ENCODE results near the gene DAPK1. TPM values are rescaled to one million over a fixed set of nuclear protein-coding genes. Genes with fewer than 3 reads are reported as not detected.

DAPK1 gene
- polyA plus RNA-seq, 1 experiment = 5.4 TPM

DNA sequence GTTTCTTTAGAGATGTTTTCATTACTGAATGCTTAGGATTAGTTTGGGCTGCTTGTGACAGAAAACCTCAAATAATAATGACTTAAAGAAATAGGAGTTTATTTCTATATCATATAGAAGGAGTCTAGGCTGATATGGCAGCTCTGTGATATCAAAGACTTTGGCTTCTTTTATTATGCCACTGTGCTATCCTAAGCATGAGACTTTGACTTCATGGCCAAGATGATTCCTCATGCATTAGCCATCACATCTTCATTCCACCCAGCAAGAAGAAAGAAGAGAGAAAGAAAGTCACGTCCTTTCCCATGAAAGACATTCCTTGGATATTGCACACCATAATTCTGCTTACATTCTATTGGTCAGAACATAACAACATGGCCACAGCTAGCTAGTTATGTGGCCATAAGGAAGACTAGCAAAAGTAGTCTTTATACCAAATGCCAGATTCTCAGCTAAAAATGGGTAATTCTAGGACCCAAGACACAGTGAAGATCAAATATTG is 76.2 kb downstream of the DAPK1 start:
- no peaks in the 10 kb centered on the region for H3K36me3 ChIP-seq (ENCODE audit: control insufficient read depth, insufficient read depth, low read length)
- no peak overlapping the region for H3K4me3 ChIP-seq (ENCODE audit: low read depth, low read length)
- POLR2A ChIA-PET = no interaction called here
- no peaks in the 10 kb centered on the region for H3K27me3 ChIP-seq (ENCODE audit: control insufficient read depth, insufficient read depth, low read length)
- CTCF ChIA-PET = interaction anchor here (1.2 to 1.4 kb wide), 3 partner anchors 12 to 16 kb away, joined by 3 to 6 read pairs (median 5); no protein-coding TSS in a partner anchor
- peak; percentile 27 for DNase-seq (ENCODE audit: low read depth)
- no peak for TF ChIP-seq CTCF (IDR thresholded peaks at IDR 0.05; ENCODE audit: insufficient read depth, low read depth, low read length)

DNA sequence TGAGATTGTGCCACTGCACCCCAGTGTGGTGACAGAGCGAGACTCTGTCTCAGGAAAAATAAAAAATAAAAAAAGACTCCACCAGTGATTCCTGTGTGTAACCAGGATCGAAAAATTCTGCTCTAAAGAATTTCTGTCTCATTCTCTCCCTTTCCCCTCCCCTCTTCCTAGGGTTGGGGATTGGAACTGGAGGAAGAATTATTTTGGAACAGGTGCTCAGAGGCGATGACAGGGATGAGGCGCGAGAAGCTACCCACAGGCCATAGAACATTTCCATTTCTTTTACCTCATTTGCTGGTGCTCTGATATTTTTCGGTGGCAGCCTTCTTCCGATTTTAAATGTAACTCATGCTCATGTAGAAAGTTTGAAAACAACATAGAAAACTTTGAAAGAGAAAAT is 80.1 kb downstream of the DAPK1 start:
- DNase-seq (ENCODE audit: low read depth) = no peak
- POLR2A ChIA-PET = interaction anchor here (0.6 kb wide), 1 partner anchor 18 kb away, joined by 3 read pairs; no protein-coding TSS in a partner anchor
- Histone ChIP-seq H3K27me3 (ENCODE audit: control insufficient read depth, insufficient read depth, low read length) (no peaks in the 10 kb centered on the region), H3K36me3 (ENCODE audit: control insufficient read depth, insufficient read depth, low read length) (no peaks in the 10 kb centered on the region), H3K4me3 (ENCODE audit: low read depth, low read length) (no peak overlapping the region)
- TF ChIP-seq CTCF (IDR thresholded peaks at IDR 0.05; ENCODE audit: insufficient read depth, low read depth, low read length) = no peak
- CTCF ChIA-PET = interaction anchor here (0.6 kb wide), 1 partner anchor 1163 kb away, joined by 3 read pairs; no protein-coding TSS in a partner anchor

DNA sequence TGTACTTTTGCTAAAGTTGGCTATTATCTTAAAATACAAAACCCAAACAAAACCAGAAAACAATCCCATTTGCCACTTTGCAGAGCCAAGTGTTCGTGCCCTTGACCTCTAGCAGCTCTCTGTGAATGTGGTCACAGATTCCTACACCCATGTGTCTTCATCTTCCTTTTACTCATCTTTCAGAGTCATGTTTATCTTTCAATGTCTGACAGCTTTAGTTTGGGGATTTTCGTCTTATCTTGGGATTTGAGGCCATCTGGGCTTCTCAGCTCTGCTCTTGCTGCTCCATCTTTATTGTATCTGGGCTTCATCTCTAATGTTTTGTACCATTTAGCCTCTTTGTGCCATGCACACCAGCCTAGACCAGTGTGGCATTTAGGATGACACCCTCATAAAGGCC is 81.0 kb downstream of the DAPK1 start:
- H3K4me3 ChIP-seq (ENCODE audit: low read depth, low read length) = no peak overlapping the region
- ChIA-PET CTCF (no interaction called here), POLR2A (no interaction called here)
- no peak for DNase-seq (ENCODE audit: low read depth)
- no peak for TF ChIP-seq CTCF (IDR thresholded peaks at IDR 0.05; ENCODE audit: insufficient read depth, low read depth, low read length)
- no peaks in the 10 kb centered on the region for H3K27me3 ChIP-seq (ENCODE audit: control insufficient read depth, insufficient read depth, low read length)
- H3K36me3 ChIP-seq (ENCODE audit: control insufficient read depth, insufficient read depth, low read length) = no peaks in the 10 kb centered on the region

- DNase-seq (ENCODE audit: low read depth) = no peak
- Histone ChIP-seq H3K27me3 (ENCODE audit: control insufficient read depth, insufficient read depth, low read length) (no peaks in the 10 kb centered on the region), H3K4me3 (ENCODE audit: low read depth, low read length) (no peak overlapping the region), H3K36me3 (ENCODE audit: control insufficient read depth, insufficient read depth, low read length) (no peaks in the 10 kb centered on the region)
- POLR2A ChIA-PET = no interaction called here
- TF ChIP-seq CTCF (IDR thresholded peaks at IDR 0.05; ENCODE audit: insufficient read depth, low read depth, low read length) = no peak
- CTCF ChIA-PET = interaction anchor here (1.0 to 1.6 kb wide), 4 partner anchors 11 to 83 kb away, joined by 3 to 6 read pairs (median 4); no protein-coding TSS in a partner anchor
Measured at GRCh38 chr9:87579781-87580541, 82.3 kb downstream of the DAPK1 start.

DNA sequence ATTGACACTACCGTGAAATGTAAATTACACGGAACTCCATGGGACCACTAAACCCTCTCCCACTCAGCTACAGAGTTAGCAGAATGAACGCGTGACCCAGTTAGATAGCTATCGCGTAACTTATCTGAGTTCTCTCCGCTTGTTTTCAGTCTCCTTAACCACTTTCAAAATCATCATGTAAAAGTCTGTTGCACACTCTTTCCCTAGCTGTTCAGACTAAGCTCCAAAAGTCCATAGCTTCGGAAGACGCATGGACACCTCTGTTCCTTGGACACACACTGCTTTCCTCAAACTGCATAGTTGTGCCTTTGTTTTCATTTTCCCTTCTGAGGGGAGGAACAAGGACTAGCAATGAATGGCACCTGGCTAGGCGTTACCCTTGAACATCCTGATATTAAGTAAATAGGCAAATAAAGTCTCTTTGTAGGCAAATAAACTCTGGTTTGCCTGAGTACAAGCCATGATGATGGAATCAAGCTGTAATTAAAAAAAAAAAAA is 83.3 kb downstream of the DAPK1 start:
- POLR2A ChIA-PET = no interaction called here
- Histone ChIP-seq H3K36me3 (ENCODE audit: control insufficient read depth, insufficient read depth, low read length) (no peaks in the 10 kb centered on the region), H3K4me3 (ENCODE audit: low read depth, low read length) (no peak overlapping the region), H3K27me3 (ENCODE audit: control insufficient read depth, insufficient read depth, low read length) (no peaks in the 10 kb centered on the region)
- no peak for DNase-seq (ENCODE audit: low read depth)
- no peak for TF ChIP-seq CTCF (IDR thresholded peaks at IDR 0.05; ENCODE audit: insufficient read depth, low read depth, low read length)
- CTCF ChIA-PET = interaction anchor here (0.6 kb wide), 1 partner anchor 878 kb away, joined by 3 read pairs; no protein-coding TSS in a partner anchor
